GM12878 (cell line): ENCODE results near the gene SLC19A2. TPM values are rescaled to one million over a fixed set of nuclear protein-coding genes. Genes with fewer than 3 reads are reported as not detected.

Source experiments
- ATAC-seq: fragments of 200-7000 bp; cut with Tn5 transposase; 3 replicates; pipeline ENCODE4 v1.9.1; 2020; ENCODE audit warnings: mild to moderate bottlenecking, moderate library complexity
- BruUV-seq: library from RNA; stranded (reverse); fragments of 400-500 nt; replicated peaks from 2 replicates; lab custom pipeline; 2021; lab: Mats Ljungman, UMichigan
- CTCF ChIA-PET: fragments of 300-600 bp; sonication (Branson Sonifier 250); formaldehyde crosslinking; extraction: SDS; loops from one replicate; lab custom pipeline; 2021; ENCODE audit warnings: inconsistent platforms; lab: Yijun Ruan, JAX
- POLR2A ChIA-PET: fragments of 350-600 bp; formaldehyde crosslinking; extraction: SDS; loops from one replicate; lab custom pipeline; 2021; ENCODE audit warnings: inconsistent platforms; lab: Charles Lee
- RAD21 ChIA-PET: fragments of 300-600 bp; sonication (Branson Sonifier 250); formaldehyde crosslinking; loops from one replicate; lab custom pipeline; 2023; ENCODE audit warnings: antibody characterized with exemption; ENCODE audit not compliant: unreplicated experiment; lab: Charles Lee
- SMC1A ChIA-PET: fragments of 300-600 bp; sonication (Branson Sonifier 250); formaldehyde crosslinking; loops from one replicate; lab custom pipeline; 2023; ENCODE audit not compliant: unreplicated experiment, uncharacterized antibody; lab: Charles Lee
- DNase-seq: peaks from one replicate; pipeline ENCODE4 v3.0.0-alpha.2; 2011; ENCODE audit warnings: low read depth, low spot score
- FAIRE-seq: peaks from 3 replicates; lab custom pipeline; 2011; peaks lifted over from hg19 to GRCh38; lab: Jason Lieb, UNC
- H2AFZ ChIP-seq: 2 replicates; pipeline ENCODE4 v1.6.0; 2011; ENCODE audit warnings: low read depth, low read length, control low read depth; ENCODE audit not compliant: control insufficient read depth
- H3K27ac ChIP-seq: 2 replicates; pipeline ENCODE4 v1.5.1; 2011; ENCODE audit warnings: control low read depth; ENCODE audit not compliant: control insufficient read depth, insufficient read depth
- H3K27me3 ChIP-seq, 2 experiments: replicated peaks in 1 of 2; 2 replicates each; pipeline versions ENCODE4 v1.6.0 to v1.6.1; 2011; ENCODE audit warnings: low read length in 1 of 2; ENCODE audit not compliant: control insufficient read depth in 2 of 2, insufficient read depth in 2 of 2
- H3K36me3 ChIP-seq, 2 experiments: 2 replicates each; pipeline ENCODE4 v1.5.1; 2011; ENCODE audit warnings: low read length in 1 of 2; ENCODE audit not compliant: control insufficient read depth in 2 of 2, insufficient read depth in 2 of 2
- H3K4me1 ChIP-seq: 2 replicates; pipeline ENCODE4 v1.6.1; 2011; ENCODE audit warnings: mild to moderate bottlenecking, low read length, moderate library complexity, mixed read lengths; ENCODE audit not compliant: control insufficient read depth, insufficient read depth
- H3K4me2 ChIP-seq: 2 replicates; pipeline ENCODE4 v1.6.0; 2011; ENCODE audit warnings: control low read depth; ENCODE audit not compliant: control insufficient read depth, insufficient read depth
- H3K4me3 ChIP-seq: fragments of 200-600 bp; sonication (generic); 2 replicates; pipeline ENCODE4 v1.5.1; 2016
- H3K79me2 ChIP-seq: 2 replicates; pipeline ENCODE4 v1.6.0; 2011; ENCODE audit warnings: low read length; ENCODE audit not compliant: control insufficient read depth, insufficient read depth
- H3K9ac ChIP-seq: 2 replicates; pipeline ENCODE4 v1.8.0; 2011; ENCODE audit warnings: low read length, control low read depth, mixed read lengths; ENCODE audit not compliant: control insufficient read depth, insufficient read depth
- H3K9me3 ChIP-seq: replicated peaks from 3 replicates; pipeline ENCODE4 v1.5.1; 2011; ENCODE audit warnings: mild to moderate bottlenecking, low read length; ENCODE audit not compliant: control insufficient read depth, insufficient read depth
- H4K20me1 ChIP-seq: 2 replicates; pipeline ENCODE4 v1.6.0; 2011; ENCODE audit not compliant: control insufficient read depth, insufficient read depth
- BCL11A ChIP-seq: IDR thresholded peaks from 2 replicates; pipeline ENCODE4 v1.6.1; 2011; ENCODE audit warnings: low read depth, low read length
- IKZF1 ChIP-seq: fragments of 450-650 bp; conservative IDR thresholded peaks from 2 replicates; pipeline ENCODE4 v1.6.1; 2017; ENCODE audit warnings: antibody characterized with exemption, mild to moderate bottlenecking
- MXI1 ChIP-seq: fragments of 150-350 bp; IDR thresholded peaks from 2 replicates; pipeline ENCODE4 v1.6.1; 2011; ENCODE audit warnings: low read depth, mild to moderate bottlenecking, inconsistent platforms, low read length, improper control_type of control experiment
- NR2F1 ChIP-seq: fragments of 450-650 bp; conservative IDR thresholded peaks from 2 replicates; pipeline ENCODE4 v1.6.1; 2017; ENCODE audit warnings: mild to moderate bottlenecking
- PAX8 ChIP-seq: fragments of 450-650 bp; IDR thresholded peaks from 2 replicates; pipeline ENCODE4 v1.6.1; 2017; ENCODE audit warnings: mild to moderate bottlenecking, moderate library complexity
- POLR2A ChIP-seq: IDR thresholded peaks from 2 replicates; pipeline ENCODE4 v1.6.1; 2011; ENCODE audit warnings: low read depth, mild to moderate bottlenecking, low read length
- POLR2AphosphoS5 ChIP-seq: IDR thresholded peaks from 2 replicates; pipeline ENCODE4 v1.6.1; 2011; ENCODE audit warnings: mild to moderate bottlenecking, low read length, inconsistent platforms
- SREBF2 ChIP-seq: IDR thresholded peaks from 2 replicates; pipeline ENCODE4 v1.6.1; 2012; ENCODE audit warnings: mild to moderate bottlenecking, low read length
- WRNIP1 ChIP-seq: IDR thresholded peaks from 2 replicates; pipeline ENCODE4 v1.6.1; 2011; ENCODE audit warnings: low read depth, low read length, improper control_type of control experiment, borderline replicate concordance
- YY1 ChIP-seq: IDR thresholded peaks from 2 replicates; pipeline ENCODE4 v1.6.1; 2011; ENCODE audit warnings: low read depth, mild to moderate bottlenecking, low read length
- ZNF207 ChIP-seq: fragments of 450-650 bp; IDR thresholded peaks from 2 replicates; pipeline ENCODE4 v1.6.1; 2014; ENCODE audit warnings: antibody characterized with exemption, mild to moderate bottlenecking, borderline replicate concordance
- in situ Hi-C: fragments of 300-500 bp; cut with MboI; formaldehyde crosslinking; loops from 9 replicates; pipeline ENCODE4 v1.14.3; 2018; ENCODE audit warnings: mixed read lengths
- intact Hi-C: fragments of 100-400 bp; cut with micrococcal nuclease; formaldehyde crosslinking; loops from one replicate; pipeline ENCODE4 v1.14.2; 2022; ENCODE audit not compliant: unreplicated experiment
- polyA plus RNA-seq, 11 experiments: library from polyadenylated mRNA; depleted of rRNA in 4 of 11; unstranded in 6 of 11; stranded (reverse) in 5 of 11; fragments of >200 nt; fragmentation: Nextera tagmentation in 4 of 11; fragmentation: Illumina TruSeq in 1 of 11; extraction: Ambion mirVana in 4 of 11; extraction: Trizol in 1 of 11; gene quantifications; 1 replicate in 1 of 11; 2 replicates in 10 of 11; pipeline versions ENCODE4 v1.2.1 to v1.2.3, GENCODE V29; 2011 to 2016; ENCODE audit warnings: inconsistent platforms in 2 of 11, missing spikeins in 2 of 11, low read depth in 1 of 11
- total RNA-seq, 4 experiments: library from RNA; depleted of rRNA in 3 of 4; stranded (reverse); fragments of >200 nt in 3 of 4; fragmentation: Illumina TruSeq in 1 of 4; extraction: Trizol in 1 of 4; gene quantifications; 2 replicates each; pipeline versions ENCODE4 v1.2.1 to v1.2.3, GENCODE V29; 2013 to 2021
- TF ChIP-seq, protein P1 (sequence below): fragments of 150-350 bp; IDR thresholded peaks from 2 replicates; pipeline ENCODE4 v1.6.1; 2014; ENCODE audit warnings: mild to moderate bottlenecking, low read depth, low read length

SLC19A2 gene
- total and polyA plus RNA-seq, 10 of the 15 experiments (the other 5 are each of a cell fraction or from before 2014, with no cell fraction given), result 1.2 to 7.8 (median 2.5) TPM

DNA sequence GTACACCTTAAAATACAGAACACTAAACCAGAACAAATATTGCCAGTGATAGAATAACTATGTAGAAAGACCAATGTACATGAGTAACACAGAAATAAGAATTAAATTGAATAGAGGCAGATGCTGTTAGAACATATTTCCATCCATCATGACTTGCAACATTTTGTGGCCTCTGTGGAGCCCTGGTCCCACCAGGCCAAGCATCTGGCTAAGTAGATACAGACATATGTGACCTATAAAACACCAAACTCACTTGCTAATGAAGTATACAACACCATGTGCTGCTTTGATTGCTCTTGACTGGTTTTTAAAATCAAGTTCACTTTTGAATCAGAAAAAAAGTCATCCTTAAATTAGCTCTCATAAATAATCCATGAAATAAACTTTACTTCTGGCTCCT is 20.5 kb downstream of the SLC19A2 start:
- ATAC-seq (no peak), FAIRE-seq (no peak), DNase-seq (no peak)
- H3K27ac ChIP-seq, result no peak overlapping the region
- ChIA-PET SMC1A (interaction anchor here (0.8 to 4.4 kb wide), 4 partner anchors 8 to 1123 kb away, joined by 3 to 26 read pairs (median 4); no protein-coding TSS in a partner anchor), POLR2A (no interaction called here), CTCF (interaction anchor here (1.1 to 3.5 kb wide), 3 partner anchors 80 to 1122 kb away, joined by 3 to 27 read pairs (median 6); no protein-coding TSS in a partner anchor), RAD21 (interaction anchor here (2.3 kb wide), 1 partner anchor 81 kb away, joined by 8 read pairs; no protein-coding TSS in a partner anchor)
- H3K9me3 ChIP-seq, result no peaks in the 10 kb centered on the region
- H4K20me1 ChIP-seq, result no peaks in the 10 kb centered on the region
- TF ChIP-seq NR2F1, result no peak
- no peak for TF ChIP-seq POLR2AphosphoS5
- no peak for TF ChIP-seq SREBF2
- no peak for TF ChIP-seq WRNIP1
- no peak for TF ChIP-seq PAX8
- no peak for TF ChIP-seq IKZF1
- TF ChIP-seq, protein P1, sequence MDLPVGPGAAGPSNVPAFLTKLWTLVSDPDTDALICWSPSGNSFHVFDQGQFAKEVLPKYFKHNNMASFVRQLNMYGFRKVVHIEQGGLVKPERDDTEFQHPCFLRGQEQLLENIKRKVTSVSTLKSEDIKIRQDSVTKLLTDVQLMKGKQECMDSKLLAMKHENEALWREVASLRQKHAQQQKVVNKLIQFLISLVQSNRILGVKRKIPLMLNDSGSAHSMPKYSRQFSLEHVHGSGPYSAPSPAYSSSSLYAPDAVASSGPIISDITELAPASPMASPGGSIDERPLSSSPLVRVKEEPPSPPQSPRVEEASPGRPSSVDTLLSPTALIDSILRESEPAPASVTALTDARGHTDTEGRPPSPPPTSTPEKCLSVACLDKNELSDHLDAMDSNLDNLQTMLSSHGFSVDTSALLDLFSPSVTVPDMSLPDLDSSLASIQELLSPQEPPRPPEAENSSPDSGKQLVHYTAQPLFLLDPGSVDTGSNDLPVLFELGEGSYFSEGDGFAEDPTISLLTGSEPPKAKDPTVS, result no peak
- TF ChIP-seq YY1, result no peak
- no peak for TF ChIP-seq MXI1
- TF ChIP-seq POLR2A, result no peak
- TF ChIP-seq BCL11A, result no peak
- TF ChIP-seq ZNF207, result no peak
- H3K4me2 ChIP-seq, result no peak overlapping the region
- H3K27me3 ChIP-seq, result no peaks in the 10 kb centered on the region
- intact Hi-C loops (loop anchor here (5.0 kb wide), 1 partner anchor 247 kb away; the partner anchor contains the start of gene SELL), in situ Hi-C loops (no loop called here)
- H3K36me3 ChIP-seq, result peaks cover 0 to 3% of the 10 kb centered on the region in 2 experiments; a peak in 1 of 4 replicates
- H3K4me1 ChIP-seq, result no peaks in the 10 kb centered on the region
- H2AFZ ChIP-seq, result no peak overlapping the region
- H3K9ac ChIP-seq, result no peak overlapping the region
- BruUV-seq, result no TSS peak
- H3K79me2 ChIP-seq, result no peaks in the 10 kb centered on the region
- H3K4me3 ChIP-seq, result no peak overlapping the region
